ENCODE data around the gene BDH1.

The BDH1 gene

DNA sequence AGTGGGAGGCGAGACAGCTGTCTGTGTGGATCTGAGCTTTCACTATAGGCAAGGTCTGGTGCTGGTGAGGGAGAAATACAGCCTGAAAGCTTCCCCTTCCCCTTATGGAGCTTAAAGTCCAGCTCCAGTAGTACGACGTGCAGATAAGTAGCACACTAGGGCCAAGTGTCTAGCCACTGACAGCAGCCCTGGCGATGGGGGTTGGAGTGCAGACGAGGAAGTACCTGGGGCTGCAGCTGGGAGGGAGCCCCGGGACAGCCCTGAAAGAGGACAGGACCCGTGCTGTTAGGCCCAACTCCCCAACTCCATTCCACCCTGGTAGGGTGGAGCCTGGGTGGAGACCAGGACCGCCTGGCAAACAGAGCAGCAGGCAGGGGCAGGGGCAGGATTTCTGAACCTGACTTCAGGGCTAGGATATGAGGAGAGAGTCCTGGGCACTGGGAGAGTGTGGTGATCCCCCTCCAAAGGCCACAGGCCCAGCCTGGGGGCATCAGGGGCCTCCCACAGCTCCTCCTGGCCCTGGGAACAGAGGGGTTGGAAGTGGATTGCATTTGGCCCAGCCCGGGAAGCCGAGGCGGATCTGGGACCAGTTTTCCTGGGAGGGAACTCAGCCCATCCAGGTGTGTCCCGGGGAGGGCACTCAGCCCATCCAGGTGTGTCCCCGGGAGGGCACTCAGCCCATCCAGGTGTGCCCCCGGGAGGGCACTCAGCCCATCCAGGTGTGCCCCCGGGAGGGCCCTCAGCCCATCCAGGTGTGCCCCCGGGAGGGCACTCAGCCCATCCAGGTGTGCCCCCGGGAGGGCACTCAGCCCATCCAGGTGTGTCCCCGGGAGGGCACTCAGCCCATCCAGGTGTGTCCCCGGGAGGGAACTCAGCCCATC, 42.8 kb downstream of the BDH1 start:
- no peak for TF ChIP-seq CTCF (IDR thresholded peaks at IDR 0.05; ENCODE audit: control insufficient read depth, extremely low read depth, insufficient read depth)
- DNase-seq (ENCODE audit: low read depth), result no peak
- H3K4me3 ChIP-seq (ENCODE audit: low read depth, low read length), result no peak overlapping the region

- TF ChIP-seq CTCF (IDR thresholded peaks at IDR 0.05; ENCODE audit: control insufficient read depth, extremely low read depth, insufficient read depth), result no peak
- no peak for DNase-seq (ENCODE audit: low read depth)
- H3K4me3 ChIP-seq (ENCODE audit: low read depth, low read length), result no peak overlapping the region
Observed at GRCh38 chr3:197511853-197512635, 43.7 kb downstream of the BDH1 start.

- no peak for TF ChIP-seq CTCF (IDR thresholded peaks at IDR 0.05; ENCODE audit: control insufficient read depth, extremely low read depth, insufficient read depth)
- no peak overlapping the region for H3K4me3 ChIP-seq (ENCODE audit: low read depth, low read length)
- DNase-seq (ENCODE audit: low read depth), result no peak
Observed at GRCh38 chr3:197511130-197511529, 44.6 kb downstream of the BDH1 start.

GRCh38 chr3:197510642-197511018, 45.1 kb downstream of the BDH1 start:
- no peak for DNase-seq (ENCODE audit: low read depth)
- TF ChIP-seq CTCF (IDR thresholded peaks at IDR 0.05; ENCODE audit: control insufficient read depth, extremely low read depth, insufficient read depth), result no peak
- no peak overlapping the region for H3K4me3 ChIP-seq (ENCODE audit: low read depth, low read length)

DNA sequence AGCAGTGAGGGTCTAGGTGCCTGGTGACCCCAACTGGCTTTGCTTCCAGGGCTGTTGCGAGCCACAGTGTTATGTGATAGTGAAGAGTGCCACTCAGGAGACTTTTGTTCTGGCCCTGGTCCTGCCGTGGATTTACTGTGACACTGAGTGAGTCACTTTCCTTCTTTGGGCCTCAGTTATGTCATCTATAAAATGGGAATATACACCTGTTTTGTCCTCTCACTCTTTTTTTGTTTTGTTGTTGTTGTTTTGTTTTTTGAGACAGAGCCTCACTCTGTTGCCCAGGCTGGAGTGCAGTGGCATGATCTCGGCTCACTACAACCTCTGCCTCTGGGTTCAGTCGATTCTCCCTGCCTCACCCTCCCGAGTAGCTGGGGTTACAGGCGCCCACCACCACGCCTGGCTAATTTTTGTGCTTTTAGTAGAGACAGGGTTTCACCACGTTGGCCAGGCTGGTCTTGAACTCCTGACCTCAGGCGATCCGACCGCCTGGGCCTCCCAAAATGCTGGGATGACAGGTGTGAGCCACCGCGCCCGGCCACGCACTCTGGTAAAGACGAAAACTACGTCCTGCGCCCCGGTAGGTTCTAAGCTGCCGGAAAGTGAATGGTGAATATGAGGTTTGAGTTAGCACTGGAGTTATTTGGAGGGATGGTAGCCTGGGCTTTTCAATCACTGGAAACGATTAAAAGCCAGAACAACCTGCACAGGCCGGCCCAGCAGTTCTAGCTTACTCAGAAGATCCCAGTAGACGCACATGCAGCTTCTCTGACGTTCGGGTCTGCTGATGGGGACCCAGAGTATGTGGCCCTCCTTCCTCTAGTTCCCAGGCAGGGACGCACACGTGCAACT, 46.6 kb downstream of the BDH1 start:
- no peak overlapping the region for H3K4me3 ChIP-seq (ENCODE audit: low read depth, low read length)
- no peak for TF ChIP-seq CTCF (IDR thresholded peaks at IDR 0.05; ENCODE audit: control insufficient read depth, extremely low read depth, insufficient read depth)
- no peak for DNase-seq (ENCODE audit: low read depth)

DNA sequence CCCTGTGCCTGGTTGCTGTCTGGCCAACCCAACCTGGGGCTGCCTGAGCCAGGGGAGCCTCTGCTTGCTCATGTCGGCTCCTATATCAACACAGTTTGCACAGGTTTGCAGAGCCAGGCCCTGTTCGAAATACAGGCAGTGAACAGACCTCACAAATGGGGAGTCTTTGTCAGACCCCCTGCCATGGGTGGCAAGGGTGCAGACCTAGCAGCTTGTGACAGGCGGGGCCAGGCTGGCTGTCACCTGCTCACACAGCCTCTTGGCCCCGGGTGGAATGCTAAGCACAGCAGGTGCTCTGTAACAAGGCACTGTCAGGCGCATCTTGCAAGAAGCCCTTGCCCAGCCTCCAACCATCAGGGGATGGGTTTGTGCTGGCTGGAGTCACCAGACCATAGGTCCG, 47.3 kb downstream of the BDH1 start:
- DNase-seq (ENCODE audit: low read depth), result no peak
- H3K4me3 ChIP-seq (ENCODE audit: low read depth, low read length), result no peak overlapping the region
- TF ChIP-seq CTCF (IDR thresholded peaks at IDR 0.05; ENCODE audit: control insufficient read depth, extremely low read depth, insufficient read depth), result no peak
